WERI-Rb-1 (cell line): ENCODE data around the gene AFF3.

ENCODE experiments used
- DNase-seq: peaks from one replicate; pipeline ENCODE4 v3.0.0-alpha.2; 2020
- H3K27ac ChIP-seq: fragments of 250-450 bp; sonication (Bioruptor Pico); 2 replicates; pipeline ENCODE4 v1.5.1; 2020; ENCODE audit warnings: mild to moderate bottlenecking, moderate library complexity
- H3K27me3 ChIP-seq: fragments of 250-450 bp; sonication (Bioruptor Pico); 2 replicates; pipeline ENCODE4 v1.5.1; 2021; ENCODE audit warnings: mild to moderate bottlenecking, low read depth, moderate library complexity; ENCODE audit not compliant: insufficient read depth, severe bottlenecking
- H3K36me3 ChIP-seq: fragments of 250-450 bp; sonication (Bioruptor Pico); 2 replicates; pipeline ENCODE4 v1.5.1; 2020; ENCODE audit warnings: mild to moderate bottlenecking, moderate library complexity
- H3K4me3 ChIP-seq: 2 replicates; pipeline ENCODE4 v1.5.1; 2011; ENCODE audit warnings: low read depth, mild to moderate bottlenecking, control low read depth, low read length
- H3K9me3 ChIP-seq: fragments of 250-450 bp; sonication (Bioruptor Pico); 2 replicates; pipeline ENCODE4 v1.5.1; 2021; ENCODE audit warnings: mild to moderate bottlenecking, moderate library complexity; ENCODE audit not compliant: severe bottlenecking
- CTCF ChIP-seq: IDR thresholded peaks from 2 replicates; pipeline ENCODE4 v1.5.1; 2011; ENCODE audit warnings: low read depth, mild to moderate bottlenecking, control low read depth, inconsistent platforms, low read length

AFF3 gene

GRCh38 chr2:99674090-99674489, 468.3 kb downstream of the AFF3 start:
- DNase-seq, result no peak
- H3K27ac ChIP-seq, result no peak overlapping the region
- no peaks in the 10 kb centered on the region for H3K36me3 ChIP-seq
- H3K27me3 ChIP-seq, result no peaks in the 10 kb centered on the region
- H3K4me3 ChIP-seq, result no peak overlapping the region
- no peaks in the 10 kb centered on the region for H3K9me3 ChIP-seq
- no peak for TF ChIP-seq CTCF

GRCh38 chr2:99672766-99673350, 469.5 kb downstream of the AFF3 start:
- DNase-seq, result no peak
- H3K9me3 ChIP-seq, result no peaks in the 10 kb centered on the region
- no peak overlapping the region for H3K27ac ChIP-seq
- TF ChIP-seq CTCF, result no peak
- H3K27me3 ChIP-seq, result no peaks in the 10 kb centered on the region
- H3K36me3 ChIP-seq, result no peaks in the 10 kb centered on the region
- no peak overlapping the region for H3K4me3 ChIP-seq

GRCh38 chr2:99670768-99671734, 471.3 kb downstream of the AFF3 start:
- H3K27ac ChIP-seq, result no peak overlapping the region
- no peak overlapping the region for H3K4me3 ChIP-seq
- H3K27me3 ChIP-seq, result no peaks in the 10 kb centered on the region
- no peaks in the 10 kb centered on the region for H3K36me3 ChIP-seq
- no peak for TF ChIP-seq CTCF
- no peak for DNase-seq
- no peaks in the 10 kb centered on the region for H3K9me3 ChIP-seq

GRCh38 chr2:99666256-99666655, 476.1 kb downstream of the AFF3 start:
- no peaks in the 10 kb centered on the region for H3K27me3 ChIP-seq
- no peak overlapping the region for H3K4me3 ChIP-seq
- DNase-seq, result no peak
- H3K36me3 ChIP-seq, result no peaks in the 10 kb centered on the region
- H3K27ac ChIP-seq, result no peak overlapping the region
- no peak for TF ChIP-seq CTCF
- no peaks in the 10 kb centered on the region for H3K9me3 ChIP-seq

GRCh38 chr2:99663641-99664040, 478.7 kb downstream of the AFF3 start:
- H3K27me3 ChIP-seq, result no peaks in the 10 kb centered on the region
- no peak overlapping the region for H3K27ac ChIP-seq
- no peaks in the 10 kb centered on the region for H3K9me3 ChIP-seq
- no peak for TF ChIP-seq CTCF
- H3K4me3 ChIP-seq, result no peak overlapping the region
- H3K36me3 ChIP-seq, result no peaks in the 10 kb centered on the region
- no peak for DNase-seq
